GM11168 (cell line): ENCODE data around the gene LGALS4.
"Not testable (repeated sequence)": the region's sequence is repeated elsewhere in the genome, so short reads cannot be mapped to it uniquely, and the experiment has no call there.

ENCODE experiments used
- in situ Hi-C: fragments of 300-500 bp; cut with MboI; formaldehyde crosslinking; loops from one replicate; pipeline ENCODE4 v1.12.0; 2022; ENCODE audit warnings: low sequenced_read_pairs; ENCODE audit not compliant: unreplicated experiment

Gene LGALS4

GRCh38 chr19:38843175-38843758, 30.5 kb upstream of the LGALS4 start:
- in situ Hi-C loops: no loop called here

GRCh38 chr19:38842439-38843174, 29.9 kb upstream of the LGALS4 start:
- in situ Hi-C loops: no loop called here

- in situ Hi-C loops: no loop called here
Observed at GRCh38 chr19:38841787-38842438, 29.2 kb upstream of the LGALS4 start.

- in situ Hi-C loops: no loop called here
Observed at GRCh38 chr19:38841180-38841766, 28.5 kb upstream of the LGALS4 start.

GRCh38 chr19:38840583-38840968, 27.8 kb upstream of the LGALS4 start:
- in situ Hi-C loops: no loop called here

- in situ Hi-C loops: no loop called here
Observed at GRCh38 chr19:38839816-38840582, 27.3 kb upstream of the LGALS4 start.

GRCh38 chr19:38838986-38839761, 26.4 kb upstream of the LGALS4 start:
- in situ Hi-C loops: no loop called here

- in situ Hi-C loops: no loop called here
Observed at GRCh38 chr19:38838208-38838985, 25.7 kb upstream of the LGALS4 start.

GRCh38 chr19:38837656-38838121, 24.9 kb upstream of the LGALS4 start:
- in situ Hi-C loops: no loop called here

- in situ Hi-C loops: no loop called here
Observed at GRCh38 chr19:38836983-38837626, 24.4 kb upstream of the LGALS4 start.

GRCh38 chr19:38836159-38836982, 23.6 kb upstream of the LGALS4 start:
- in situ Hi-C loops: no loop called here

GRCh38 chr19:38834590-38834989, 21.8 kb upstream of the LGALS4 start:
- in situ Hi-C loops: no loop called here

- in situ Hi-C loops: no loop called here
Observed at GRCh38 chr19:38834104-38834490, 21.4 kb upstream of the LGALS4 start.

- in situ Hi-C loops: no loop called here
Observed at GRCh38 chr19:38833092-38833425, 20.3 kb upstream of the LGALS4 start.

GRCh38 chr19:38831142-38831605, 18.4 kb upstream of the LGALS4 start:
- in situ Hi-C loops: no loop called here

- in situ Hi-C loops: no loop called here
Observed at GRCh38 chr19:38830039-38830733, 17.4 kb upstream of the LGALS4 start.

- in situ Hi-C loops: not testable (repeated sequence)
Observed at GRCh38 chr19:38829203-38829602, 16.5 kb upstream of the LGALS4 start.
